HepG2 (cell line): Measurements from ENCODE around the gene PCDH17.

Source experiments
- CTCF ChIP-seq: sonication (generic); formaldehyde crosslinking; IDR thresholded peaks from 2 replicates; pipeline ENCODE4 v1.5.0; 2020; ENCODE audit warnings: mild to moderate bottlenecking, missing genetic modification reagents, moderate library complexity
- EZH2 ChIP-seq: conservative IDR thresholded peaks from 2 replicates; pipeline ENCODE4 v1.6.1; 2012; ENCODE audit warnings: mild to moderate bottlenecking, low read depth, low read length, moderate library complexity
- ZNF24 ChIP-seq: fragments of 450-650 bp; IDR thresholded peaks from 2 replicates; pipeline ENCODE4 v1.6.1; 2017; ENCODE audit warnings: antibody characterized with exemption, mild to moderate bottlenecking
- ZNF317 ChIP-seq: sonication (generic); formaldehyde crosslinking; IDR thresholded peaks from 2 replicates; pipeline ENCODE4 v1.5.0; 2020; ENCODE audit warnings: mild to moderate bottlenecking, missing genetic modification reagents

- TF ChIP-seq CTCF (CRISPR knock-in tag) (no peak), EZH2 (no peak), ZNF24 (no peak), ZNF317 (CRISPR knock-in tag) (no peak)
Measured at GRCh38 chr13:57635541-57636085, 4.1 kb downstream of the PCDH17 start.
